ENCODE data around the gene TANC1. TPM values are rescaled to one million over a fixed set of nuclear protein-coding genes. Genes with fewer than 3 reads are reported as not detected.

The TANC1 gene
- total and polyA plus RNA-seq, 2 donors (not counting 3 experiments of a cell fraction or from before 2014, with no cell fraction given) = 58.9 to 99.4 TPM

- Histone ChIP-seq H3K36me3 (ENCODE audit: control insufficient read depth in 2 of 2, extremely low read depth in 1 of 2, insufficient read depth in 2 of 2, low read length in 2 of 2) (peaks cover 31 to 36% of the 10 kb centered on the region in 2 experiments), H3K27ac (ENCODE audit: insufficient read depth, low read depth, low read length) (no peak overlapping the region), H3K27me3 (ENCODE audit: control insufficient read depth in 2 of 2, insufficient read depth in 2 of 2, low read length in 2 of 2) (no peaks in the 10 kb centered on the region), H3K4me2 (ENCODE audit: insufficient read depth, low read length) (no peak overlapping the region), H3K9ac (replicated peaks; ENCODE audit: extremely low read depth, insufficient read depth, low read length) (no peak overlapping the region), H3K9me3 (replicated peaks; ENCODE audit: control insufficient read depth, insufficient read depth, low read length) (no peaks in the 10 kb centered on the region), H2AFZ (ENCODE audit: low read depth, low read length) (no peak overlapping the region), H3K79me2 (ENCODE audit: control insufficient read depth, insufficient read depth, low read length) (no peaks in the 10 kb centered on the region), H3K9me1 (replicated peaks; ENCODE audit: control insufficient read depth, extremely low read depth, insufficient read depth, low read length) (no peaks in the 10 kb centered on the region), H3K4me1 (ENCODE audit: control insufficient read depth, extremely low read depth, insufficient read depth, low read length) (peaks cover 22% of the 10 kb centered on the region), H4K20me1 (replicated peaks; ENCODE audit: control insufficient read depth, extremely low read depth, insufficient read depth, low read length) (no peaks in the 10 kb centered on the region), H3K4me3 (replicated peaks in 1 of 3; ENCODE audit: insufficient read depth in 1 of 3, low read depth in 1 of 3, low read length in 3 of 3) (no peak overlapping the region)
- intact Hi-C loops (cut with micrococcal nuclease) (no loop called here), dilution Hi-C loops (cut with MboI; ENCODE audit: extremely low pct_ligation_motif_present, low sequenced_read_pairs) (no loop called here)
- ChIA-PET POLR2A (no interaction called here), CTCF (no interaction called here)
- BruUV-seq (replicated peaks) = no TSS peak
- TF ChIP-seq CTCF (IDR thresholded peaks at IDR 0.05; ENCODE audit: extremely low read depth in 1 of 2, insufficient read depth in 1 of 2, low read depth in 1 of 2, low read length in 2 of 2) = no peak
- no peak for TF ChIP-seq MYC (IDR thresholded peaks at IDR 0.05; ENCODE audit: low read depth, low read length)
- no peak for TF ChIP-seq POLR2AphosphoS5 (IDR thresholded peaks at IDR 0.05; ENCODE audit: insufficient read depth, low read depth, low read length)
- TF ChIP-seq GATA2 (IDR thresholded peaks at IDR 0.05; ENCODE audit: insufficient read depth, insufficient read length, low read depth, low read length) = no peak
- TF ChIP-seq EZH2 (IDR thresholded peaks at IDR 0.05; ENCODE audit: borderline replicate concordance, low read depth, low read length, severe bottlenecking) = no peak
- TF ChIP-seq JUN (IDR thresholded peaks at IDR 0.05; ENCODE audit: borderline replicate concordance, insufficient read depth, insufficient read length, low read depth) = no peak
- no peak for TF ChIP-seq POLR2A (IDR thresholded peaks at IDR 0.05; ENCODE audit: low read depth, low read length)
- no peak for TF ChIP-seq FOS (IDR thresholded peaks at IDR 0.05; ENCODE audit: borderline replicate concordance, insufficient read depth, low read length)
- no peak for TF ChIP-seq MAX (IDR thresholded peaks at IDR 0.05; ENCODE audit: insufficient read depth, insufficient read length)
- FAIRE-seq = no peak
- DNase-seq (ENCODE audit: low read depth, low spot score) = no peak
Observed at GRCh38 chr2:159229476-159230144, 261.2 kb downstream of the TANC1 start.
